CD4-positive, alpha-beta T cell treated with Interleukin-10 for 1 hour (primary cell): ENCODE results near the gene TH.

Experiments used
- DNase-seq: peaks from one replicate; pipeline ENCODE4 v3.0.0-alpha.2; 2020

The TH gene

GRCh38 chr11:2171591-2172003 is at the start of gene TH:
TSS of gene TH (minus strand) at chr11:2171815. CDS start at chr11:2171786, 29 bp downstream.
- no peak for DNase-seq

- DNase-seq: no peak
Measured at GRCh38 chr11:2221024-2221423, 49.4 kb upstream of the TH start.

- no peak for DNase-seq
Measured at GRCh38 chr11:2220173-2220771, 48.7 kb upstream of the TH start.

DNA sequence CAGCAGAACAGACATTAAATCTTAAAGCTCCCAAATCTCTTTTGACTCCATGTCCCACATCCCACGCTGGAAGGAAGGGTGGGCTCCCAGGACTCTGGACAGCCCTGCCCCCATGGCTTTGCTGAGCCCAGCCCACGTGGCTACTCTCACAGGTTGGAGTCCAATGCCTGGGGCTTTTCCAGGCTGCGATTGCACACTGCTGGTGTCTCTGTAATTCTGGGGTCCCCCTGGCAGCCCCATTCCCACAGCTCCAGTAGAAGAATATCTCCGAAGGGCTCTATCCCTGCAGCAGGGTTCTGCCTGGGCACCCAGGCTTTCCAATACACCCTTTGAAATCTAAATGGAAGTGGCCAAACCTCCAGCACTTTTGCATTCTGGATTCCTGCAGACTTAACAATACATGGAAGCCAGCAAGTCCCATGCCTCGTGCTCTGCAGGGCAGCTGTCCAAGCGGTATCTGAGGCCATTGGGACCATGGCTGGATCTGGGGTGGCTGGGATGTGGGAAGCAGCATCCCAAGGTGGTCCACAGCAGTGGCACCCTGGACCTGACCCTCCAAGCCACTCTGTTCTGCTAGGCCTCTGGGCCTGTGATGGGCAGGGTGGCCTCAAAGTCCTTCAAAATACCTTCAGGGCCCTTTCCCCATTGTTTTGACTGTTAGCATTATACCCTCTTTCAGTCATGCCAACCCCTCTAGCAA is 47.9 kb upstream of the TH start:
- no peak for DNase-seq

DNA sequence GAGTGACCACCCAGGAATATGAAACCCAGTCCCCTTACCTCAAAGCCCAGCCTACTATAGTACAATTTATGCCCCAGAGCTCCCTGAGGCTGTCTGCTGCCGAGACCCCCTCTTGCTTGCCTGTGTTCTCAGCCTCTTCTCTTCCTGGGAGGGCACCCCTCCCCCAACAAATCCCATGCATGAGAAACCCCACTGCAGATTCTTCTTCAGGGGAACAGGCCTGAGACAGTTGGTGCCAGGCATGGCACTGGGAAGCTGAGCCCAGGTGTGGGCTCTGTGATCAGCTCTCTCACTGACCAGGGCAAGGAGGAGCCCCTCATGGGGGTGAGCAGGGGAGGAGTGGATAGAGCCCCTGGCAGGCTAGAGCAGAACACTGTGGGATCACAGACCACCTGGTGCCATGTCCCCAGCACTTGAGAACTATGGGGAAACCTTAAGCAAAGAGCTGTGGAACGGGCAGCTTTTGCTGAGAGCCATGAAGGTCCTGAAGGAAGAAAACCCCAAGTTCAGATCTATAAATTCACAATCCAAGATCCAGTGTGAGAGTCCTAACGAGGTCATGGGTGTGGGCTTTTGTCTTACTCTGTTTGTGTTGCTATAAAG is 46.5 kb upstream of the TH start:
- no peak for DNase-seq

GRCh38 chr11:2217211-2218030 is 45.8 kb upstream of the TH start:
- peak; percentile 43 for DNase-seq

- DNase-seq: no peak
Measured at GRCh38 chr11:2216400-2217064, 44.9 kb upstream of the TH start.

- no peak for DNase-seq
Measured at GRCh38 chr11:2215561-2216399, 44.2 kb upstream of the TH start.

DNA sequence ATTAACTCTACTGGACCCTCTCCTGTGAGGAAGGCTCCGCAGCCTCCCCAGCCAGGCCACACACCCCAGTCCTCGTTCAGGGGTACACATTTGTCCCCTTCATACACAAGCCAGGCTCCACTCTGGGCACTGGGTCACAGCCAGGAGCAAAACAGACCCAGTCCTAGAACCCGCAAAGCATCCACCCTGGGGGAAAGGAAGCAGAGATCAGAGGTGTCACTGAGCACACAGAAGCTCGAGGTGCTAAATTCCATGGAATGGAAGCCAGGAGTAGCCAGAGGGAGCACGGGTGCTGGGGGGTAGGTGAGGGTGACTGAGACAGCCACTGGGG is 43.6 kb upstream of the TH start:
- no peak for DNase-seq

GRCh38 chr11:2214527-2215229 is 43.1 kb upstream of the TH start:
- DNase-seq: no peak

DNA sequence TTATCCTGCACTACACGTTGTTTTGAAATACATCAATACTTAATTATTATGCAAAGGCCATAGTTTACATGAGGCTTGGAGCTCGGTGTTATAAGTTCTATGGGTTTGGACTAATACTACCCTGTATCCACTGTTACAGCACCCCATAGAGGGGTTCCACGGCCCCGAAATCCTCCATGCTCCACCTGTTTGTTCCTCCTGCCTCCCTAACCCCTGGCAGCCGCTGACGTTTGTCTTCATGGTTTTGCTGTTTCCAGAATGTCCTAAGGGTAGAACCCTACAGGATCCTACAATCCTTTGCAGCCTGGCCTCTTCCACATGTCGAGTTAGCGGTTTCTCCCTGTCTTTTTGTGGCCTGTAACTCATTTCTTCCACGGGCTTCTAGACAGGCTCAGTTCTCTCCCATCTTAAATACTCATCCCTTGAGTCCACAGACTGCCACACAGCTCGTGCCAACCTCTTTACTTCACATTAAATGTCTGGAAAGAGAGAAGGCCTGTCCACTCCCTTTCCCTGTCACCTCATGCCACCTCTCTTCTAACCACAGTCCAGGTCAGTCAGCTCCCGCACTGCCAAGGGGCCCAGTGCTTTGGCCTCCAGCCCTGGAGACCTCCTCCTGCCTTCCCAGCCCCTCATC is 42.4 kb upstream of the TH start:
- DNase-seq: no peak

DNA sequence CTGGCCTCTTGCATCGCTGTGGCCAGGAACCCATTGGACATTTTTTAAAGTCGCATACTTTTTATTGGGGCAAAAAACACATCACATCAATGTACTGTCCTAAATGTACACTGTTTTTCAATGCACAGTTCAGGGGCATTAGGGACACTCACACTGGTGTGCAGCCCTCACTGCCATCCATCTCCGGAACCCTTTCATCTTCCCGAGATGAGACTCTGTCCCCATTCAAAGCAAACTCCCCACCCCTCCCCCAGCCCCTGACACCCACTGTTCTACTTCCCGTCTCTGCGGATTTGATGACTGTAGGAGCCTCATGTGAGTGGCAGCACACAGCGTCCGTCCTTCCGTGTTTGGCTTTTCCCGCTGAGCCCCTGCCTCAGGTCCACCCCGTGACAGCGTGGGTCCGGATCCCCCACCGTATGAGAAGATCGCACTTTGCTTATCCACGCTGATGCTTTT is 41.8 kb upstream of the TH start:
- peak; percentile 36 for DNase-seq

DNA sequence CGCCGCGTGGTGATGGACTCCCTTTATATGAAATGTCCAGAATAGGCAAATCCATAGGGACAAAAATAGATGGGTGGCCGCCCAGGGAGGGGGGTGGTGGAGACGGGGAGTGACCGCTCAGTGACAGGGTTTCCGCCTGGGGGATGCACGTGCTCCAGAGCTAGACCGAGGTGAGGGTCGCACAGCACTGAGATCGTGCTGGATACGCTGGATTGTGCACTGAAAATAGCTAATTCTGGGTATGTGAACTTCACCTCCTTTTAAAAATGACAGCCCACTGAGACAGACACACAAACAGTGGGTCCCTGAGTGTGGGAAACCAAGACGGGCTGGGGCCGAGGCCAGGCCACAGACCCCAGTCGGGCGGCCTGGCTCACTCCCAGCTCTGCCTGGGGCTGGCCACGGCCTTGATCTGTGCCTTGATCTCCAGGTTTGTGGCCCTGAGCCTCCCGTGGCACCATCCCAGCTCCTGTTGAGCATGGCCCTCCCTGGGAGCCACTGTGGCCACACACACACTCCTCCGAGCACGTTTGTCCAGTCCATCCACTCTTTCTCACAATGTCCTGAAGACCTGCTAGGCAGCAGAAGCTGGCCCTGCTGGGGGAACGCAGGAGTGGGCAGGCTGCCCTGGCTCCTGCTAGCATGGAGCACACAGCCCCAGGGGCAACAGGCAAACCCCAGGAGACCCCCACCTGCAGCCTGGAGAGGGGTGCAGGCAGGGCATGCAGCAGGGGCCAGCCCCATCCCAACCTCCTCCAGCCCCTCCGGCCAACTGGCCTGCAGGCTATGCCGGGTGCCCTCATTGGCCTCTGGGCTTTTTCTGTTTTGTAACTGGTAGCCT is 41.0 kb upstream of the TH start:
- no peak for DNase-seq

GRCh38 chr11:2211113-2211971 is 39.7 kb upstream of the TH start:
- no peak for DNase-seq

- DNase-seq: no peak
Measured at GRCh38 chr11:2210366-2211112, 38.9 kb upstream of the TH start.

DNA sequence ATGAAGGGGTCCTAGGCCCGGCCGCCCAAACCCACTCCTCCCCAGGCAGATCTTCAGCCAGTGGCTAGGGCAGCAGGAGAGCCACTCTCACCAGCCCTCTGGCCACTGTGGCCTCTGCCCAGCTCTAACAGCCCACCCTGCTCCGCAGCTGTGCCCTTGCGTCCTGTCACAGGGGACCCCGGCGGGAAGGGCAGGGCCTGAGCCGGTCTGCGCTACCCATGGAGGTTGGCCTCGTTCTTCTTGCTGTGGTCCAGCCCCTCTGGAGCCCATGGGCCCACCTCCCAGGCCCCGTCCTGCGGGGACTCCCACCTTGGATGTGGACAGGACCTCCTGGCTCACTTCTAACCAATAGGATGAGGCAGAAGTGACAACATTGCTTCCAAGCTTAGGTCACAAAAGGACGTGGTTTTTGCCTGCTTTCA is 38.3 kb upstream of the TH start:
- no peak for DNase-seq

DNA sequence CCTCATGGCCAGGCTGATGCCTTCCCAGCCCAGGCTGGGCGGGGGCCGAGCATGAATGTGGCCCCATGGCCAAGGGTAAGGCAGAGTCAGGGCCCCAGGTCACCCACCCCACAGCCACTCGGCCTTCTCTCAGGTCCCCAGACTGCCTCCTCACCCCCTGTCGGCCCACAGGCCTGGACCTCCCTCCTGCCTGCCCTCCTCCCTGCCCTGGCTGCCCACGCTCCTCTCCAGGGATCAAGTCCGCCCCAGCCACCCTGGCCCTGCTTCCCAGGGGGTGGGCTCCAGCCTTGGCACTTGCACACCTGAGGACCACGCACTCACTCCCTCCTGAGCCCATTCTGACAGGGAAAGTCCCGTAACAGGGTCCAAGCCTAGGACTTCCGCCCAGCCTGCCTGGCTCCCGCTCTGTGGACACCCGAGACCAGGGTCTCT is 37.8 kb upstream of the TH start:
- DNase-seq: no peak
